Panc1 (cell line): ENCODE measurements around the gene FAM229A. TPM values are rescaled to one million over a fixed set of nuclear protein-coding genes. Genes with fewer than 3 reads are reported as not detected.

Source experiments
- ATAC-seq: fragments of 200-7000 bp; cut with Tn5 transposase; 2 replicates; pipeline ENCODE4 v1.9.1; 2020; ENCODE audit warnings: mild to moderate bottlenecking, moderate library complexity
- BruUV-seq: library from RNA; stranded (reverse); fragments of 400-500 nt; replicated peaks from 2 replicates; lab custom pipeline; 2021; lab: Mats Ljungman, UMichigan
- CTCF ChIA-PET: fragments of 300-600 bp; sonication (Branson Sonifier 250); formaldehyde crosslinking; loops from one replicate; lab custom pipeline; 2022; ENCODE audit warnings: antibody characterized with exemption; lab: Charles Lee
- POLR2A ChIA-PET: fragments of 300-600 bp; sonication (Branson Sonifier 250); formaldehyde crosslinking; loops from one replicate; lab custom pipeline; 2022; ENCODE audit warnings: antibody characterized with exemption; lab: Charles Lee
- DNase-seq: peaks from one replicate; pipeline ENCODE4 v3.0.0-alpha.2; 2010; ENCODE audit warnings: low read depth, low spot score
- H3K27ac ChIP-seq: 2 replicates; pipeline ENCODE4 v1.5.1; 2011; ENCODE audit warnings: mild to moderate bottlenecking, low read length, inconsistent platforms
- H3K27me3 ChIP-seq: fragments of 200-500 bp; sonication (Bioruptor generic); 2 replicates; pipeline ENCODE4 v1.6.0; 2014; ENCODE audit warnings: low read length, inconsistent platforms; ENCODE audit not compliant: control insufficient read depth, insufficient read depth
- H3K36me3 ChIP-seq: fragments of 200-500 bp; sonication (Bioruptor generic); 2 replicates; pipeline ENCODE4 v1.5.1; 2014; ENCODE audit warnings: inconsistent platforms, mild to moderate bottlenecking, low read length, moderate library complexity; ENCODE audit not compliant: control insufficient read depth, insufficient read depth
- H3K4me1 ChIP-seq: 2 replicates; pipeline ENCODE4 v1.5.1; 2011; ENCODE audit warnings: inconsistent platforms, mild to moderate bottlenecking, low read length, moderate library complexity; ENCODE audit not compliant: control insufficient read depth, insufficient read depth
- H3K4me3 ChIP-seq, 2 experiments: 2 replicates each; pipeline ENCODE4 v1.5.1; 2011 to 2012; ENCODE audit warnings: low read depth in 2 of 2, low read length in 2 of 2, mild to moderate bottlenecking in 2 of 2, inconsistent platforms in 1 of 2, moderate library complexity in 1 of 2
- H3K9me3 ChIP-seq: fragments of 200-500 bp; sonication (Bioruptor generic); 2 replicates; pipeline ENCODE4 v1.5.1; 2014; ENCODE audit warnings: low read depth, mild to moderate bottlenecking, inconsistent platforms, low read length, moderate library complexity; ENCODE audit not compliant: control insufficient read depth, insufficient read depth
- CTCF ChIP-seq: fragments of 450-650 bp; IDR thresholded peaks from 2 replicates; pipeline ENCODE4 v1.5.1; 2017; ENCODE audit warnings: mild to moderate bottlenecking
- POLR2AphosphoS5 ChIP-seq: IDR thresholded peaks from 2 replicates; pipeline ENCODE4 v1.6.1; 2012; ENCODE audit warnings: mild to moderate bottlenecking, low read depth, low read length, moderate library complexity
- REST ChIP-seq, 2 experiments: IDR thresholded peaks; 2 replicates each; pipeline ENCODE4 v1.6.1; 2011 to 2012; ENCODE audit warnings: low read depth in 2 of 2, control low read depth in 1 of 2, low read length in 1 of 2, mild to moderate bottlenecking in 1 of 2, moderate library complexity in 1 of 2; ENCODE audit not compliant: insufficient read depth in 1 of 2
- SIN3A ChIP-seq: IDR thresholded peaks from 2 replicates; pipeline ENCODE4 v1.6.1; 2012; ENCODE audit warnings: low read depth, mild to moderate bottlenecking, low read length, moderate library complexity, borderline replicate concordance; ENCODE audit not compliant: insufficient read depth
- TCF7L2 ChIP-seq: IDR thresholded peaks from 2 replicates; pipeline ENCODE4 v1.6.1; 2011; ENCODE audit warnings: mild to moderate bottlenecking, low read depth, low read length, inconsistent platforms
- in situ Hi-C: cut with HindIII; loops from 2 replicates; pipeline ENCODE4 v1.10.0; 2016; ENCODE audit warnings: low sequenced_read_pairs, low pct_unique_long_range_greater_than_20kb
- intact Hi-C: fragments of 100-400 bp; cut with micrococcal nuclease; formaldehyde crosslinking; loops from one replicate; pipeline ENCODE4 v1.10.0; 2022; ENCODE audit not compliant: unreplicated experiment
- total RNA-seq: library from RNA; stranded (reverse); gene quantifications from one replicate; pipeline ENCODE4 v1.2.1, GENCODE V29; 2021; ENCODE audit not compliant: unreplicated experiment

The FAM229A gene
- total RNA-seq, 1 experiment from 2014 or later = 6.7 TPM

- Histone ChIP-seq H3K4me1 (peaks cover 25% of the 10 kb centered on the region), H3K36me3 (no peaks in the 10 kb centered on the region; the same call in 1 of the 2 replicates), H3K9me3 (no peaks in the 10 kb centered on the region), H3K4me3 (no peak overlapping the region), H3K27ac (no peak overlapping the region; the same call in 1 of the 2 replicates), H3K27me3 (no peaks in the 10 kb centered on the region)
- in situ Hi-C loops (no loop called here), intact Hi-C loops (no loop called here)
- no TSS peak for BruUV-seq
- TF ChIP-seq POLR2AphosphoS5 (no peak), CTCF (no peak)
- ATAC-seq (no peak), DNase-seq (no peak)
- ChIA-PET CTCF (no interaction called here), POLR2A (no interaction called here)
Observed at GRCh38 chr1:32339363-32339978, 22.8 kb downstream of the FAM229A start.

GRCh38 chr1:32338637-32339145 is 23.6 kb downstream of the FAM229A start:
- peaks cover 31% of the 10 kb centered on the region for H3K4me1 ChIP-seq
- CTCF ChIA-PET = no interaction called here
- ATAC-seq (no peak), DNase-seq (no peak)
- TF ChIP-seq POLR2AphosphoS5 (no peak), REST (IDR thresholded peaks at IDR 0.05; ENCODE audit: insufficient read depth in 1 of 2, low read depth in 2 of 2, low read length in 1 of 2) (no peak), SIN3A (no peak), CTCF (no peak), TCF7L2 (no peak)
- H3K27ac ChIP-seq = peak overlapping the region; percentile 79
- in situ Hi-C loops = no loop called here
- no peaks in the 10 kb centered on the region for H3K27me3 ChIP-seq
- BruUV-seq = no TSS peak
- H3K36me3 ChIP-seq = peaks cover 2% of the 10 kb centered on the region
- no peaks in the 10 kb centered on the region for H3K9me3 ChIP-seq
- no peak overlapping the region for H3K4me3 ChIP-seq
- intact Hi-C loops = no loop called here
- POLR2A ChIA-PET = no interaction called here
